ENCODE results near the gene DND1. TPM values are rescaled to one million over a fixed set of nuclear protein-coding genes. Genes with fewer than 3 reads are reported as not detected.
"Not testable (repeated sequence)": the region's sequence is repeated elsewhere in the genome, so short reads cannot be mapped to it uniquely, and the experiment has no call there.

Gene DND1
- total and polyA plus RNA-seq, 3 donors from 2014 or later = 21.8 to 47.2 (median 31.8) TPM

GRCh38 chr5:140671472-140672125 is 1.8 kb downstream of the DND1 start:
- no peak for DNase-seq
- Histone ChIP-seq H3K4me3 (peak overlapping the region in 1 of 2 donors; percentile 38), H3K4me1 (no peaks in the 10 kb centered on the region), H3K9me3 (no peaks in the 10 kb centered on the region), H3K36me3 (ENCODE audit: low read depth, missing control alignments) (no peaks in the 10 kb centered on the region), H3K27ac (no peak overlapping the region), H3K27me3 (no peaks in the 10 kb centered on the region)
- TF ChIP-seq, protein P1, sequence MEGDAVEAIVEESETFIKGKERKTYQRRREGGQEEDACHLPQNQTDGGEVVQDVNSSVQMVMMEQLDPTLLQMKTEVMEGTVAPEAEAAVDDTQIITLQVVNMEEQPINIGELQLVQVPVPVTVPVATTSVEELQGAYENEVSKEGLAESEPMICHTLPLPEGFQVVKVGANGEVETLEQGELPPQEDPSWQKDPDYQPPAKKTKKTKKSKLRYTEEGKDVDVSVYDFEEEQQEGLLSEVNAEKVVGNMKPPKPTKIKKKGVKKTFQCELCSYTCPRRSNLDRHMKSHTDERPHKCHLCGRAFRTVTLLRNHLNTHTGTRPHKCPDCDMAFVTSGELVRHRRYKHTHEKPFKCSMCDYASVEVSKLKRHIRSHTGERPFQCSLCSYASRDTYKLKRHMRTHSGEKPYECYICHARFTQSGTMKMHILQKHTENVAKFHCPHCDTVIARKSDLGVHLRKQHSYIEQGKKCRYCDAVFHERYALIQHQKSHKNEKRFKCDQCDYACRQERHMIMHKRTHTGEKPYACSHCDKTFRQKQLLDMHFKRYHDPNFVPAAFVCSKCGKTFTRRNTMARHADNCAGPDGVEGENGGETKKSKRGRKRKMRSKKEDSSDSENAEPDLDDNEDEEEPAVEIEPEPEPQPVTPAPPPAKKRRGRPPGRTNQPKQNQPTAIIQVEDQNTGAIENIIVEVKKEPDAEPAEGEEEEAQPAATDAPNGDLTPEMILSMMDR (IDR thresholded peaks at IDR 0.05) = no peak
- no peak for TF ChIP-seq POLR2A (IDR thresholded peaks at IDR 0.05)
- intact Hi-C loops (cut with DNase I; ENCODE audit: low total_unique reads) = no loop called here
- 63 to 92% methylated on average over 1 to 5 of the region's 7 CpGs for WGBS, 2 donors

DNA sequence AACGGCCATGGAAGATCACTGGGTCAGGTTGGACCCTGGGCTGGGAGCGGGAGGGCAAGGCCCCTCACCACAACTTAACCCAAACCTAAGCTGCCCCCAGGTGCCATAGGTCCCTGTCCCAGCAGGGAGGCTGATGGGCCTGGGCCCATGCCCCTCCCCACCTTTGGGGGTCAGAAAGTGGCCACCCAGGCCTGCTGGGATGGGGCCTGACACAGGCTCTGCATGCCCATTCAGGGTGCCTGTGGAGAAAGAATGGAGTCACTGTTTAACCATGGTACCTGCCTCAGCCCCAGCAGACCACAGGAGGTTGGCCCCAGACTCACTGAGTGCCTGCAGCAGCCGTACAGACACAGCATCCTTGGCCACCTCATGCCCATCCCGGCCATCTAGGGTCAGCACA is 2.3 kb downstream of the DND1 start:
- H3K9me3 ChIP-seq; H3K27ac ChIP-seq; H3K27me3 ChIP-seq; H3K4me1 ChIP-seq; DNase-seq; H3K4me3 ChIP-seq; intact Hi-C loops (cut with DNase I; ENCODE audit: low total_unique reads); H3K36me3 ChIP-seq (ENCODE audit: low read depth, missing control alignments): not testable (repeated sequence)
- WGBS, 2 donors = 88 to 90% methylated on average over 4 of the region's 4 CpGs

GRCh38 chr5:140664359-140665119 is 8.8 kb downstream of the DND1 start, which contains the start of gene WDR55:
Gene WDR55, plus strand, starts transcription at chr5:140664904. Its CDS starts 9 bp downstream, at chr5:140664913.
- H3K27ac ChIP-seq = peak within 1 kb of the TSS; percentile 79
- intact Hi-C loops (cut with DNase I; ENCODE audit: low total_unique reads) = no loop called here
- H3K4me1 ChIP-seq = peaks cover 11% of the 10 kb centered on the region
- peak; percentile 98 for DNase-seq
- peaks cover 3% of the 10 kb centered on the region for H3K36me3 ChIP-seq (ENCODE audit: low read depth, missing control alignments)
- H3K9me3 ChIP-seq = no peaks in the 10 kb centered on the region
- no peaks in the 10 kb centered on the region for H3K27me3 ChIP-seq
- TF ChIP-seq, protein P1 (IDR thresholded peaks at IDR 0.05) = no peak
- TF ChIP-seq POLR2A (IDR thresholded peaks at IDR 0.05) = peak; percentile 29
- 0 to 1% methylated on average over 22 to 54 of the region's 54 CpGs for WGBS, 2 donors
- H3K4me3 ChIP-seq = peak within 1 kb of the TSS; percentile 67 to 83

DNA sequence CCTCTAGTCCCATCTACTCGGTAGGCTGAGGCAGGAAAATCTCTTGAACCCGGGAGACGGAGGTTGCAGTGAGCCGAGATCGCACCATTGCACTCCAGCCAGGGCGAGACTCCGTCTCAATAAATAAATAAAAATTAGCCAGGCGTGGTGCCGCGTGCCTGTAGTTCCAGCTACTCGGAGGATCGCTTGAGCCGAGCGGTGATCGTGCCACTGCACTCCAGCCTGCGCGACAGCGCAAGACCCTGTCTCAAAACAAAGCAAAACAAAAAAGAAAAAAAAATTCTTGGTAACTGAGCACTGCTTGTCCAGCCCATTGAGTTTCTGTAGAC is 9.4 kb downstream of the DND1 start:
- Histone ChIP-seq H3K9me3 (no peaks in the 10 kb centered on the region), H3K4me1 (peaks cover 11% of the 10 kb centered on the region), H3K27me3 (no peaks in the 10 kb centered on the region), H3K4me3 (peak overlapping the region; percentile 67 to 83), H3K36me3 (ENCODE audit: low read depth, missing control alignments) (peaks cover 3% of the 10 kb centered on the region), H3K27ac (peak overlapping the region; percentile 79)
- WGBS, 2 donors = 6 to 9% methylated on average over 18 of the region's 18 CpGs
- DNase-seq = no peak
- TF ChIP-seq, protein P1 (IDR thresholded peaks at IDR 0.05) = no peak
- TF ChIP-seq POLR2A (IDR thresholded peaks at IDR 0.05) = no peak
- intact Hi-C loops (cut with DNase I; ENCODE audit: low total_unique reads) = no loop called here

GRCh38 chr5:140660371-140660770 is 13.0 kb downstream of the DND1 start:
- H3K36me3 ChIP-seq (ENCODE audit: low read depth, missing control alignments); intact Hi-C loops (cut with DNase I; ENCODE audit: low total_unique reads); H3K27me3 ChIP-seq; H3K4me3 ChIP-seq; H3K4me1 ChIP-seq; H3K9me3 ChIP-seq; DNase-seq; H3K27ac ChIP-seq: not testable (repeated sequence)
- WGBS, 2 donors = 84 to 85% methylated on average over 6 of the region's 6 CpGs
